H1 (cell line): Measurements from ENCODE around the gene SKA1. TPM values are rescaled to one million over a fixed set of nuclear protein-coding genes. Genes with fewer than 3 reads are reported as not detected.

Experiments used
- ATF3 ChIP-seq: IDR thresholded peaks from 2 replicates; pipeline ENCODE4 v1.6.1; 2011; ENCODE audit warnings: low read depth, mild to moderate bottlenecking, low read length; ENCODE audit not compliant: insufficient read depth
- CBX8 ChIP-seq: fragments of 300-800, 300-1000 bp; sonication (generic); IDR thresholded peaks from 2 replicates; pipeline ENCODE4 v1.7.1; 2016; ENCODE audit warnings: low read depth, low read length, borderline replicate concordance
- CEBPB ChIP-seq: IDR thresholded peaks from 2 replicates; pipeline ENCODE4 v1.6.1; 2012; ENCODE audit warnings: low read depth, low read length
- CHD7 ChIP-seq: fragments of 300-600 bp; sonication (generic); IDR thresholded peaks from 2 replicates; pipeline ENCODE4 v1.7.1; 2012; ENCODE audit warnings: low read length, moderate library complexity, mild to moderate bottlenecking, inconsistent platforms; ENCODE audit not compliant: insufficient replicate concordance
- EZH2 ChIP-seq: fragments of 200-600 bp; sonication (generic); IDR thresholded peaks from 2 replicates; pipeline ENCODE4 v1.7.1; 2012; ENCODE audit warnings: low read depth, mild to moderate bottlenecking, moderate library complexity, low read length, inconsistent platforms; ENCODE audit not compliant: severe bottlenecking
- GABPA ChIP-seq: IDR thresholded peaks from 2 replicates; pipeline ENCODE4 v1.6.1; 2011; ENCODE audit warnings: mild to moderate bottlenecking, low read length, moderate library complexity, borderline replicate concordance; ENCODE audit not compliant: insufficient read depth
- HDAC6 ChIP-seq: IDR thresholded peaks from one replicate; pipeline ENCODE4 v1.7.1; 2012; ENCODE audit warnings: low read depth, mild to moderate bottlenecking, inconsistent platforms, low read length, moderate library complexity
- POU5F1 ChIP-seq: IDR thresholded peaks from 2 replicates; pipeline ENCODE4 v1.6.1; 2011; ENCODE audit warnings: low read depth, mild to moderate bottlenecking, low read length, moderate library complexity
- RXRA ChIP-seq: IDR thresholded peaks from 2 replicates; pipeline ENCODE4 v1.6.1; 2011; ENCODE audit warnings: low read depth, mild to moderate bottlenecking, low read length, moderate library complexity; ENCODE audit not compliant: insufficient read depth
- TAF1 ChIP-seq: IDR thresholded peaks from 2 replicates; pipeline ENCODE4 v1.6.1; 2011; ENCODE audit warnings: mild to moderate bottlenecking, low read depth, low read length
- polyA plus RNA-seq, 7 experiments: library from polyadenylated mRNA; depleted of rRNA in 3 of 7; stranded (reverse) in 5 of 7; unstranded in 2 of 7; fragments of >200 nt in 5 of 7; fragments of 200-250 nt in 2 of 7; gene quantifications; 1 replicate in 5 of 7; 2 replicates in 1 of 7; 4 replicates in 1 of 7; pipeline versions ENCODE4 v1.2.1 to v1.2.3, GENCODE V29; 2011 to 2013; ENCODE audit warnings: missing spikeins in 2 of 7, mixed read lengths in 2 of 7
- total RNA-seq: library from RNA; stranded (reverse); fragmentation: NEBNext Ultra II Directional; extraction: Animal tissue kit (Norgen Biotek cat#: 25700); gene quantifications from 2 replicates; pipeline ENCODE4 v1.2.1, GENCODE V29; 2021

SKA1 gene
- total and polyA plus RNA-seq, 2 of the 8 experiments (the other 6 are each of a cell fraction or from before 2014, with no cell fraction given): 8.6 to 22.9 TPM

- TF ChIP-seq CHD7: no peak
- TF ChIP-seq RXRA: no peak
- no peak for TF ChIP-seq TAF1
- no peak for TF ChIP-seq HDAC6
- TF ChIP-seq POU5F1: no peak
- TF ChIP-seq GABPA: no peak
- no peak for TF ChIP-seq CBX8
- no peak for TF ChIP-seq ATF3
- TF ChIP-seq CEBPB: no peak
- TF ChIP-seq EZH2: no peak
Measured at GRCh38 chr18:50373561-50374219, 1.2 kb upstream of the SKA1 start (continued).
